HEK293T (cell line): ENCODE data around the gene ZNF282.

Source experiments
- CTCF ChIA-PET: fragments of 350-600 bp; formaldehyde crosslinking; extraction: SDS; loops from one replicate; lab custom pipeline; 2021; ENCODE audit warnings: antibody characterized with exemption, inconsistent platforms; lab: Yijun Ruan, JAX
- POLR2A ChIA-PET: fragments of 350-600 bp; formaldehyde crosslinking; extraction: SDS; loops from one replicate; lab custom pipeline; 2020; ENCODE audit warnings: antibody characterized with exemption, inconsistent platforms; lab: Yijun Ruan, JAX
- DNase-seq: peaks from one replicate; pipeline ENCODE4 v3.0.0; 2012; ENCODE audit warnings: mixed read lengths; ENCODE audit errors: extremely low spot score
- ARNT ChIP-seq: fragments of 450-650 bp; IDR thresholded peaks from 2 replicates; pipeline ENCODE4 v1.6.1; 2017; ENCODE audit warnings: mild to moderate bottlenecking
- BHLHE40 ChIP-seq: fragments of 450-650 bp; IDR thresholded peaks from 2 replicates; pipeline ENCODE4 v1.6.1; 2016; ENCODE audit warnings: mild to moderate bottlenecking, moderate library complexity, borderline replicate concordance
- CTBP1 ChIP-seq: fragments of 450-650 bp; IDR thresholded peaks from 2 replicates; pipeline ENCODE4 v1.6.1; 2016; ENCODE audit warnings: borderline replicate concordance
- ELF4 ChIP-seq: fragments of 450-650 bp; IDR thresholded peaks from 2 replicates; pipeline ENCODE4 v1.6.1; 2017; ENCODE audit warnings: antibody characterized with exemption
- FOXA1 ChIP-seq: fragments of 450-650 bp; IDR thresholded peaks from 2 replicates; pipeline ENCODE4 v1.6.1; 2016; ENCODE audit warnings: mild to moderate bottlenecking
- FOXK2 ChIP-seq: fragments of 450-650 bp; IDR thresholded peaks from 2 replicates; pipeline ENCODE4 v1.6.1; 2016; ENCODE audit warnings: mild to moderate bottlenecking
- FOXM1 ChIP-seq: fragments of 450-650 bp; IDR thresholded peaks from 2 replicates; pipeline ENCODE4 v1.6.1; 2017; ENCODE audit warnings: mild to moderate bottlenecking, borderline replicate concordance
- HDGF ChIP-seq: fragments of 450-650 bp; IDR thresholded peaks from 2 replicates; pipeline ENCODE4 v1.6.1; 2017; ENCODE audit warnings: antibody characterized with exemption, borderline replicate concordance
- L3MBTL2 ChIP-seq: fragments of 450-650 bp; conservative IDR thresholded peaks from 2 replicates; pipeline ENCODE4 v1.6.1; 2016; ENCODE audit warnings: mild to moderate bottlenecking
- LEF1 ChIP-seq: fragments of 450-650 bp; IDR thresholded peaks from 2 replicates; pipeline ENCODE4 v1.6.1; 2017; ENCODE audit warnings: mild to moderate bottlenecking, borderline replicate concordance
- NFRKB ChIP-seq: fragments of 450-650 bp; IDR thresholded peaks from 2 replicates; pipeline ENCODE4 v1.6.1; 2016; ENCODE audit warnings: mild to moderate bottlenecking, moderate library complexity
- SP1 ChIP-seq: fragments of 450-650 bp; IDR thresholded peaks from 2 replicates; pipeline ENCODE4 v1.6.1; 2017
- SUZ12 ChIP-seq: fragments of 450-650 bp; IDR thresholded peaks from 2 replicates; pipeline ENCODE4 v1.6.1; 2016; ENCODE audit warnings: mild to moderate bottlenecking
- TARDBP ChIP-seq: fragments of 450-650 bp; IDR thresholded peaks from 2 replicates; pipeline ENCODE4 v1.6.1; 2016
- ZNF384 ChIP-seq: fragments of 450-650 bp; IDR thresholded peaks from 2 replicates; pipeline ENCODE4 v1.6.1; 2016
- TF ChIP-seq, protein P1 (sequence below): fragments of 450-650 bp; IDR thresholded peaks from 2 replicates; pipeline ENCODE4 v1.6.1; 2016

ZNF282 gene

DNA sequence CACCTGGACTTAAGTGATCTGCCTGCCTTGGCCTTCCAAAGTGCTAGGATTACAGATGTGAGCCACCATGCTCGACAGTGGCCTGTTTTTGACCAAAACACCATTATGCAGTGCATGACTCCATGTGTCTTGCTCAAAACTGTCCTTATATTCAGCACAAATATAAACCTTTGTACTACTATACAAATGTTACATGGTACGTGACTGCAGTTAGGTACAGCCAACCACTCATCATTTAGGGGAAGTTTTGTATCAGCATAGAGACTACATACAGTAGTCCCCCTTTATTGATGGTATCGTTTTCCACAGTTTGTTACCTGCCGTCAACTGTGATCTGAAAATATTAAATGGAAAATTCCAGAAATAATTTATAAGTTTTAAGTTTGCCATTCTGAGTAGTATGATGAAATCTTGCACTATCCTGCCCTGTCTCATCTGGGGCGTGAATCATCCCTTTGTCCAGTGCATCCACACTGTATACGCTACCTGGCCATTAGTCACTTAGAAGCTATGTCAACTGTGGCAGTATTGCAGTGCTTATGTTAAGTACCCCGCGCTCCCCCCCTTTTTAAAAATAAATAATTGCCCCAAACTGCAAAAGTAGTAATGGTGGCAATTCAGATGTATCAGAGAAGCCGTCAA, 23.3 kb upstream of the ZNF282 start:
- DNase-seq, result no peak
- ChIA-PET CTCF (no interaction called here), POLR2A (no interaction called here)
- TF ChIP-seq HDGF (no peak), ARNT (no peak), L3MBTL2 (no peak), FOXM1 (no peak), SUZ12 (no peak), LEF1 (no peak), NFRKB (no peak), SP1 (no peak)

DNA sequence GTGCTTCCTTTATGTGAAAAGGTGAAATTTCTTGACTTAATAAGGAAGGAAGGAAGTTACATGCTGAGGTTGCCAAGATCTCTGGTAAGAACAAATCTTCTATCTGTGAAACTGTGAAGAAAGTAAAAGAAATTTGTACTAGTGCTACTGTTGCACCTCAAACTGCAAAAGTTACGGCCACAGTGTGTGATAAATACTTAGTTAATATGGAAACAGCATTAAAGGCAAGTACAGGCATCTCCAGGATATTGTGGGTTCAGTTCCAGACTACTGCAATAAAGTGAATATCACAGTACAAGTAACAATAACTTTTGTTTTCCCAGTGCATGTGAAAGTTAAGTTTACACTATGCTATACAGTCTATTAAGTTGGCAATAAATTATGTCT, 22.8 kb upstream of the ZNF282 start:
- POLR2A ChIA-PET, result no interaction called here
- TF ChIP-seq, protein P1, sequence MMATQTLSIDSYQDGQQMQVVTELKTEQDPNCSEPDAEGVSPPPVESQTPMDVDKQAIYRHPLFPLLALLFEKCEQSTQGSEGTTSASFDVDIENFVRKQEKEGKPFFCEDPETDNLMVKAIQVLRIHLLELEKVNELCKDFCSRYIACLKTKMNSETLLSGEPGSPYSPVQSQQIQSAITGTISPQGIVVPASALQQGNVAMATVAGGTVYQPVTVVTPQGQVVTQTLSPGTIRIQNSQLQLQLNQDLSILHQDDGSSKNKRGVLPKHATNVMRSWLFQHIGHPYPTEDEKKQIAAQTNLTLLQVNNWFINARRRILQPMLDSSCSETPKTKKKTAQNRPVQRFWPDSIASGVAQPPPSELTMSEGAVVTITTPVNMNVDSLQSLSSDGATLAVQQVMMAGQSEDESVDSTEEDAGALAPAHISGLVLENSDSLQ, result no peak
- no peak for TF ChIP-seq ARNT
- no peak for TF ChIP-seq FOXA1
- TF ChIP-seq FOXK2, result no peak
- TF ChIP-seq L3MBTL2, result no peak
- no peak for TF ChIP-seq SP1
- TF ChIP-seq LEF1, result no peak
- DNase-seq, result no peak
- CTCF ChIA-PET, result no interaction called here

DNA sequence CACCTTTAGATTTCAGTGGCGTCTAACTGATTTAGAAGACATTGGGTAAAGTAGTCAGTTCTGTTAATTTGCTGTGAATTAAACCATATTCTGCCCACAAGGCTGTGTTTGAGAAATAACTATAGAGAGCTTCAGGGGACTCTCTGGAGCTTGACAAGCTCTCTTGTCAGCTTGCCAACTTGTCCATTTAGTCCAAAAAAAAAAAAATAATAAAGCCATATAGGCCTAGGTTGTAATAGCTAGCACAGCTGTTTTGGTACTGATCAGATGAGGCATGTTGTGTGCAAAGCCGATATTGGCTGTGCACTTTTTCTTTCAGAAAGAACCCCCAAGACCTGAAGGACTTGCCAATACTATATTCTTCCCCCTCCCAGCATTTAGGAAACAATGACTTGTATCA, 20.2 kb upstream of the ZNF282 start:
- DNase-seq, result no peak
- CTCF ChIA-PET, result no interaction called here
- TF ChIP-seq FOXA1 (no peak), SUZ12 (no peak), ARNT (no peak), FOXM1 (no peak), TARDBP (no peak), CTBP1 (no peak), BHLHE40 (no peak), HDGF (no peak), LEF1 (no peak), FOXK2 (no peak), SP1 (no peak), NFRKB (no peak), L3MBTL2 (no peak), ELF4 (no peak)
- POLR2A ChIA-PET, result no interaction called here

DNA sequence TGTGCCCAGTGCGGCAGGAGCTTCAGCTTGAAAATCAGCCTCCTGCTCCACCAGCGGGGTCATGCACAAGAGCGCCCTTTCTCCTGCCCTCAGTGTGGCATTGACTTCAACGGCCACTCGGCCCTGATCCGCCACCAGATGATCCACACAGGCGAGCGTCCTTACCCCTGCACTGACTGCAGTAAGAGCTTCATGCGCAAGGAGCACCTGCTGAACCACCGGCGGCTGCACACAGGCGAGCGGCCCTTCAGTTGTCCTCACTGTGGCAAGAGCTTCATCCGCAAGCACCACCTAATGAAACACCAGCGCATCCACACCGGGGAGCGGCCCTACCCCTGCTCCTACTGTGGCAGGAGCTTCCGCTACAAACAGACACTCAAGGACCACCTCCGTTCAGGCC, 16.1 kb upstream of the ZNF282 start:
- no peak for DNase-seq
- CTCF ChIA-PET, result interaction anchor here (0.6 kb wide), 1 partner anchor 86 kb away, joined by 3 read pairs; no protein-coding TSS in a partner anchor
- TF ChIP-seq CTBP1, result no peak
- no peak for TF ChIP-seq ZNF384
- no peak for TF ChIP-seq ELF4
- TF ChIP-seq NFRKB, result no peak
- no peak for TF ChIP-seq SUZ12
- no peak for TF ChIP-seq TARDBP
- TF ChIP-seq ARNT, result no peak
- no peak for TF ChIP-seq L3MBTL2
- no peak for TF ChIP-seq BHLHE40
- TF ChIP-seq, protein P1, result no peak
- no peak for TF ChIP-seq HDGF
- no peak for TF ChIP-seq SP1
- no peak for TF ChIP-seq LEF1
- TF ChIP-seq FOXM1, result no peak
- TF ChIP-seq FOXA1, result no peak
- TF ChIP-seq FOXK2, result no peak
- POLR2A ChIA-PET, result interaction anchor here (1.3 to 1.9 kb wide), 2 partner anchors 16 to 32 kb away, joined by 3 to 8 read pairs; partner anchors contain the start of genes ZNF282 and ZNF398

DNA sequence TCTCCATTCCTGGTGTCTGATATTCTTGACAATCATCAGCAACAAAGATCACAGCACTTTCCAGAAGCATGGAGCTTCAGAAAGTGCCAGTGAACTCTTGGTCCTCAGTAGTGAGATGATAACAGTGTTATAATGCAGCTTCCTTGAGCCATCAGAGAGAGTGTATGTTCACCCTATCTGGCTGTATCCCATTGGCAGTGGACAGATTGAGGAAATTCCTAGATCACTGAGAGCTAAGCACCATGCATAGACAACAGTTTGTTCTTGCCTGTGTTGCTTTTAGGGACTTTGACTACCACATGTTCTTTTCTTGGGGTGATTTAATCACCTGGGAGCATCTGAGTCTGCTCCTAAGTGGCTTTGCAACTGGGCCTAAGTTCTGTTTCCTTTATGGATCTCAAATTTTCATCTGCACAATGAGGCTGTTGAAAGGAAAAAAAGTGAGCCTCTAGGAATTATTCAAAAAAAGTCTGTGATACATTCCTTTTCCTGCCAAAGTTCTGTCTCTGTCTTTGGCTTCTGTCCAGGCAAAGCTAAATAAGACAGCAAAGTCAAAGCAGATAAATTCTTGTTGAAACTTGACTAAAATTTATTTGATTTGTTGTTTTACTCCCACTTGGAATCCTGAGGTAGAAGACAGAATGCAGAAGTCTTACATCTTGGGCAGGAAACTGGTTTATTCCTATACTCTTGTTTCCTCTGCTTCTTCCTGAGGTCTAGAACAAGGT, 14.5 kb upstream of the ZNF282 start:
- no peak for DNase-seq
- no peak for TF ChIP-seq BHLHE40
- no peak for TF ChIP-seq ELF4
- TF ChIP-seq CTBP1, result no peak
- TF ChIP-seq SUZ12, result no peak
- TF ChIP-seq SP1, result no peak
- ChIA-PET POLR2A (interaction anchor here (1.3 to 2.5 kb wide), 2 partner anchors 14 to 34 kb away, joined by 4 to 11 read pairs; partner anchors contain the start of genes ZNF282 and ZNF398), CTCF (no interaction called here)

DNA sequence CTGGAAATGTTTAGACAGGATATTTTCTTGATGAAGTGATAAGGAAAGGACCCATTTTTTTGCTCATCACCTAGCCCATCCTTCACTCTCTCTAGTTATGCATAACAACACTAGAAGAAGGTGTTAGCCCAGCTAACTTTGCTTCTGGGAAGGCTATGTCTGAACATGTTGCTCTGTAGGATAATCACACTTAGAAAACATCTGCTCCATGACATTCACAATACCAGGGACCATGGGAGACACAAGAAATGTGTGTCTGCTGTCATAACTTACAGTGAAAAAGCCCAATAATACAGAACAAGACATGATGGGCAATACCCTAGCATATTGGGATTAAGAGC, 13.9 kb upstream of the ZNF282 start:
- TF ChIP-seq TARDBP, result no peak
- no peak for TF ChIP-seq NFRKB
- TF ChIP-seq SP1, result no peak
- no peak for TF ChIP-seq ARNT
- TF ChIP-seq CTBP1, result no peak
- TF ChIP-seq L3MBTL2, result no peak
- TF ChIP-seq LEF1, result no peak
- no peak for TF ChIP-seq BHLHE40
- TF ChIP-seq ELF4, result no peak
- no peak for TF ChIP-seq ZNF384
- no peak for TF ChIP-seq FOXK2
- TF ChIP-seq FOXA1, result no peak
- no peak for TF ChIP-seq FOXM1
- TF ChIP-seq HDGF, result no peak
- no peak for TF ChIP-seq SUZ12
- TF ChIP-seq, protein P1, result no peak
- CTCF ChIA-PET, result no interaction called here
- DNase-seq, result no peak
- POLR2A ChIA-PET, result interaction anchor here (1.3 to 2.5 kb wide), 2 partner anchors 14 to 34 kb away, joined by 4 to 11 read pairs; partner anchors contain the start of genes ZNF282 and ZNF398
